ENCODE measurements around the gene GLS2. TPM values are rescaled to one million over a fixed set of nuclear protein-coding genes. Genes with fewer than 3 reads are reported as not detected.

GLS2 gene
- 10 to 100 TPM in 1 of 2 donors, 1 to 10 TPM in 1; 3.1 to 10.5 TPM for total RNA-seq
- polyA plus RNA-seq (ENCODE audit: insufficient read length in 2 of 2) = 10 to 100 TPM in 1 of 2 donors, 1 to 10 TPM in 1; 9.6 to 10.8 TPM
- long read RNA-seq, donor 1, partial matches to known transcripts = 0 of 4 reads
- long read RNA-seq, donor 1, other reads (novel, unspliced or antisense) = 0 of 4 reads
- long read RNA-seq, donor 2 = 0 reads
- long read RNA-seq, donor 3 = 0 reads
- long read RNA-seq, donor 4 = 0 reads

- H3K27me3 ChIP-seq (ENCODE audit: control insufficient read depth, insufficient read depth, low read length) = peaks cover 23% of the 10 kb centered on the region
- H3K9me3 ChIP-seq (ENCODE audit: control insufficient read depth, insufficient read depth, low read length) = no peaks in the 10 kb centered on the region
- H3K27ac ChIP-seq (ENCODE audit: low read depth, low read length) = peak within 1 kb of the TSS; percentile 25
- H3K36me3 ChIP-seq (ENCODE audit: control insufficient read depth, insufficient read depth, low read length) = no peaks in the 10 kb centered on the region
- peaks cover 18% of the 10 kb centered on the region for H3K4me1 ChIP-seq (ENCODE audit: control insufficient read depth, insufficient read depth, low read length)
- DNase-seq (ENCODE audit: low read depth in 4 of 6, low spot score in 6 of 6) = peak in 5 of 6 donors; percentile 58 to 98 (median 83)
- 12% methylated on average over 59 of the region's 59 CpGs for WGBS (ENCODE audit: insufficient coverage)
- peak within 1 kb of the TSS; percentile 53 for H3K4me3 ChIP-seq (ENCODE audit: low read depth, low read length)
Measured at GRCh38 chr12:56488041-56488955, at the start of gene GLS2. GLS2 (minus strand) TSS chr12:56488161; CDS start chr12:56488118, 43 bp downstream.

DNA sequence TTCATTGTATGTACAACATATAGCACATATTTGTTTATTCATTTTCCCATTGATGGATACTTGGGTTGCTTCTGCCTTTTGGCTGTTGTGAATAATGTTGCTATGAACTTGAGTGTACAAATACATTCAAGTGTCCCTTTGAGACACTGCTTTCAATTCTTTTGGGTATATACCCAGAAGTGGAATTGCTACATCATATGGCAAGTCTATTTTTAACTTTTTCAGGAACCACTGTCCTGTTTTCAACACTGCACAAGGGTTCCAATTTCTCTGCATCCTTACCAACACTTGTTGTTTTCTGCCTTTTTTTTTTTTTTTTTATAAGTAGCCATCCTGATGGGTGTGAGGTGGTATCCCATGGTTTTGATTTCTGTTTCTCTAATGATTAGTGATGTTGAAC lies 49.6 kb upstream of the GLS2 start:
- Histone ChIP-seq H3K4me3 (ENCODE audit: low read depth, low read length) (no peak overlapping the region), H3K36me3 (ENCODE audit: control insufficient read depth, insufficient read depth, low read length) (no peaks in the 10 kb centered on the region), H3K4me1 (ENCODE audit: control insufficient read depth, insufficient read depth, low read length) (no peaks in the 10 kb centered on the region), H3K9me3 (ENCODE audit: control insufficient read depth, insufficient read depth, low read length) (no peaks in the 10 kb centered on the region), H3K27ac (ENCODE audit: low read depth, low read length) (no peak overlapping the region), H3K27me3 (ENCODE audit: control insufficient read depth, insufficient read depth, low read length) (no peaks in the 10 kb centered on the region)
- no peak for DNase-seq (ENCODE audit: low read depth in 4 of 6, low spot score in 6 of 6)

DNA sequence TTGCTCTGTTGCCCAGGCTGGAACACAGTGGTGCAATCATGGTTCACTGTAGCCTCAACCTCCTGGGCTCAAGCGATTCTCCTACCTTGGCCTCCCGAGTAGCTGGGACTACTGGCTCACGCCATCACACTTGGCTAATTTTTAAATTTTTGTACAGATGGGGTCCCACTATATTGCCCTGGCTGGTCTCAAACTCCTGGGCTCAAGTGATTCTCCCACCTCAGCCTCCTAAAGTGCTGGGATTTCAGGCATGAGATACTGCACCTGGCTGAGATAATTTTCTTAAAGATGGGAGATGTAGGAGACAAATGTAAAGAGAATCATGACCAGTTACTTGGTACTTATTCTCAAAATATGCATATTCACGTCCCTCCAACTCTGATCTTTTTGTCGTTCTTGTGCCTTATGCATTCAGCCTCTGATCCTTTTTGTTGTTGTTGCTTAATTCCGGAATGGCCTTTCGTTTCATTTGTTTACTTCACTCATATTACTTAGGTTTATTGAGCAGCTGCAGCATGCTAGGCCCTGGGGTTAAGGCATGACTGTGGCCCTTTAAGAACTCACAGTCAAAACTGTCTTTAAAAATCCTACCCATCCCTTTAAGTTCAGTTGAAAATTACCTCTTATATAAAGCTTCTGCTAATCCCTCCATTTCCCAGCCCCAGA lies 42.6 kb upstream of the GLS2 start:
- no peak for DNase-seq (ENCODE audit: low read depth in 4 of 6, low spot score in 6 of 6)
- Histone ChIP-seq H3K27ac (ENCODE audit: low read depth, low read length) (no peak overlapping the region), H3K36me3 (ENCODE audit: control insufficient read depth, insufficient read depth, low read length) (no peaks in the 10 kb centered on the region), H3K4me3 (ENCODE audit: low read depth, low read length) (no peak overlapping the region), H3K9me3 (ENCODE audit: control insufficient read depth, insufficient read depth, low read length) (no peaks in the 10 kb centered on the region), H3K4me1 (ENCODE audit: control insufficient read depth, insufficient read depth, low read length) (no peaks in the 10 kb centered on the region), H3K27me3 (ENCODE audit: control insufficient read depth, insufficient read depth, low read length) (no peaks in the 10 kb centered on the region)
- WGBS (ENCODE audit: insufficient coverage) = 100% methylated on average over 2 of the region's 7 CpGs

- H3K27ac ChIP-seq (ENCODE audit: low read depth, low read length) = no peak overlapping the region
- H3K27me3 ChIP-seq (ENCODE audit: control insufficient read depth, insufficient read depth, low read length) = no peaks in the 10 kb centered on the region
- no peaks in the 10 kb centered on the region for H3K4me1 ChIP-seq (ENCODE audit: control insufficient read depth, insufficient read depth, low read length)
- H3K9me3 ChIP-seq (ENCODE audit: control insufficient read depth, insufficient read depth, low read length) = no peaks in the 10 kb centered on the region
- 92% methylated on average over 3 of the region's 4 CpGs for WGBS (ENCODE audit: insufficient coverage)
- no peak for DNase-seq (ENCODE audit: low read depth in 4 of 6, low spot score in 6 of 6)
- no peak overlapping the region for H3K4me3 ChIP-seq (ENCODE audit: low read depth, low read length)
- no peaks in the 10 kb centered on the region for H3K36me3 ChIP-seq (ENCODE audit: control insufficient read depth, insufficient read depth, low read length)
Measured at GRCh38 chr12:56529656-56530055, 41.7 kb upstream of the GLS2 start.

GRCh38 chr12:56528846-56529245 lies 40.9 kb upstream of the GLS2 start:
- 100% methylated on average over 1 of the region's 1 CpG for WGBS (ENCODE audit: insufficient coverage)
- Histone ChIP-seq H3K4me1 (ENCODE audit: control insufficient read depth, insufficient read depth, low read length) (no peaks in the 10 kb centered on the region), H3K4me3 (ENCODE audit: low read depth, low read length) (no peak overlapping the region), H3K27ac (ENCODE audit: low read depth, low read length) (no peak overlapping the region), H3K36me3 (ENCODE audit: control insufficient read depth, insufficient read depth, low read length) (no peaks in the 10 kb centered on the region), H3K27me3 (ENCODE audit: control insufficient read depth, insufficient read depth, low read length) (no peaks in the 10 kb centered on the region), H3K9me3 (ENCODE audit: control insufficient read depth, insufficient read depth, low read length) (no peaks in the 10 kb centered on the region)
- no peak for DNase-seq (ENCODE audit: low read depth in 4 of 6, low spot score in 6 of 6)

GRCh38 chr12:56522411-56523193 lies 34.6 kb upstream of the GLS2 start:
- 26% methylated on average over 4 of the region's 4 CpGs for WGBS (ENCODE audit: insufficient coverage)
- no peaks in the 10 kb centered on the region for H3K36me3 ChIP-seq (ENCODE audit: control insufficient read depth, insufficient read depth, low read length)
- H3K9me3 ChIP-seq (ENCODE audit: control insufficient read depth, insufficient read depth, low read length) = no peaks in the 10 kb centered on the region
- no peaks in the 10 kb centered on the region for H3K27me3 ChIP-seq (ENCODE audit: control insufficient read depth, insufficient read depth, low read length)
- H3K27ac ChIP-seq (ENCODE audit: low read depth, low read length) = peak overlapping the region; percentile 95
- peak in 2 of 6 donors; percentile 3 to 13 for DNase-seq (ENCODE audit: low read depth in 4 of 6, low spot score in 6 of 6)
- H3K4me1 ChIP-seq (ENCODE audit: control insufficient read depth, insufficient read depth, low read length) = peaks cover 8% of the 10 kb centered on the region
- H3K4me3 ChIP-seq (ENCODE audit: low read depth, low read length) = peak overlapping the region; percentile 73

DNA sequence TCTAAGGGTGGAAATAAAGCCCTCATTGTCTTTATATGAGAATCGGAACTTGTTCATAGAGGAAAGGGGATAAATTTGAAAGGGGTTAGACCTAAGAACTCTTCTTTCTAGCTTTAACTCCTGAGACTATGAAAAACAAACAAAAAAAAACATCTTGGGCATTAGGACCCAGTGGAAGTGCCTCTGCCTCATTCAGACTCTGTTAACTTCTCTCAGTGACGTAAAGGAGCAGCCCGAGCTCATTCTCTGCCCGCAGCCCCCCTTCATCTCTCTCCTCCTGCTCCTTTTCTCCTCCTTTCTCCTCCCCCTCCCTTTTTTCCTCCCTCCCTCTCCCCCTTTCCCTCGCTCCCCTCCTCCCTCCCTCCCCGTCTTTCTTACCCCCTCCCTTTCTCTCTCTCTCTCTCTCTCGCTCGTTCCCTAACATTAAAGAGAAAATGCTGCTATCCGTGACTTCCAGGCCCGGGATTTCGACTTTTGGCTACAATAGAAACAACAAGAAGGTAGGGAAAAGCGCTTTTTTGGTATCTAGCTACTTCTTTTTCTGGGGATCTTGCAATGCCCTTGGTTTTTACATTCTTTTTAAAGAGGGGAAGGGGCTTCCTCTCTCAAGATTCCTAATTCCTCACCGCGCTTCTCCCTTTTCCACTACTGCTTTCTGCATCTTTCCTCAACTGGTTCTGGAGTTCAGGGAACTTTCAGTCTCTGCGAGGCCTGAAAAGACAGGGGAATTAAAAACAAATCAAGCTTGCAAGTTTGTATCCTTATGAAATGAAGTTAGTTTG lies 33.8 kb upstream of the GLS2 start, which contains the start of gene RBMS2:
Gene RBMS2 (plus strand): TSS at position 231 of the 782 bp plus-strand sequence. CDS start 204 bp downstream, at position 435.
- WGBS (ENCODE audit: insufficient coverage) = 0% methylated on average over 4 of the region's 15 CpGs
- no peaks in the 10 kb centered on the region for H3K36me3 ChIP-seq (ENCODE audit: control insufficient read depth, insufficient read depth, low read length)
- H3K27me3 ChIP-seq (ENCODE audit: control insufficient read depth, insufficient read depth, low read length) = no peaks in the 10 kb centered on the region
- peak within 1 kb of the TSS; percentile 73 for H3K4me3 ChIP-seq (ENCODE audit: low read depth, low read length)
- peak; percentile 65 to 96 (median 74) for DNase-seq (ENCODE audit: low read depth in 4 of 6, low spot score in 6 of 6)
- H3K27ac ChIP-seq (ENCODE audit: low read depth, low read length) = peak within 1 kb of the TSS; percentile 95
- peaks cover 8% of the 10 kb centered on the region for H3K4me1 ChIP-seq (ENCODE audit: control insufficient read depth, insufficient read depth, low read length)
- H3K9me3 ChIP-seq (ENCODE audit: control insufficient read depth, insufficient read depth, low read length) = no peaks in the 10 kb centered on the region

GRCh38 chr12:56521209-56521589 lies 33.2 kb upstream of the GLS2 start:
- no peaks in the 10 kb centered on the region for H3K36me3 ChIP-seq (ENCODE audit: control insufficient read depth, insufficient read depth, low read length)
- H3K27me3 ChIP-seq (ENCODE audit: control insufficient read depth, insufficient read depth, low read length) = no peaks in the 10 kb centered on the region
- peak overlapping the region; percentile 73 for H3K4me3 ChIP-seq (ENCODE audit: low read depth, low read length)
- H3K9me3 ChIP-seq (ENCODE audit: control insufficient read depth, insufficient read depth, low read length) = no peaks in the 10 kb centered on the region
- DNase-seq (ENCODE audit: low read depth in 4 of 6, low spot score in 6 of 6) = no peak
- peak overlapping the region; percentile 95 for H3K27ac ChIP-seq (ENCODE audit: low read depth, low read length)
- peaks cover 8% of the 10 kb centered on the region for H3K4me1 ChIP-seq (ENCODE audit: control insufficient read depth, insufficient read depth, low read length)
- whole genome bisulfite sequencing (ENCODE audit: insufficient coverage) = no CpG with 5 or more reads among the region's 8 CpGs
